HepG2 (cell line): ENCODE data around the gene NEDD4. TPM values are rescaled to one million over a fixed set of nuclear protein-coding genes. Genes with fewer than 3 reads are reported as not detected.
"Not testable (repeated sequence)": the region's sequence is repeated elsewhere in the genome, so short reads cannot be mapped to it uniquely, and the experiment has no call there.

Experiments
- ATAC-seq: fragments of 200-7000 bp; cut with Tn5 transposase; 3 replicates; pipeline ENCODE4 v1.9.1; 2020; ENCODE audit warnings: mild to moderate bottlenecking, moderate library complexity
- BruUV-seq: library from RNA; stranded (reverse); fragments of 400-500 nt; replicated peaks from 2 replicates; lab custom pipeline; 2021; lab: Mats Ljungman, UMichigan
- CTCF ChIA-PET: fragments of 300-600 bp; formaldehyde crosslinking; extraction: SDS; loops from one replicate; lab custom pipeline; 2021; ENCODE audit warnings: low total read pairs, inconsistent platforms, low intra/inter-chr PET ratio; lab: Yijun Ruan, JAX
- POLR2A ChIA-PET: fragments of 350-600 bp; sonication (Branson Sonifier 250); formaldehyde crosslinking; loops from one replicate; lab custom pipeline; 2020; ENCODE audit warnings: antibody characterized with exemption, inconsistent platforms; lab: Yijun Ruan, JAX
- DNase-seq: peaks from one replicate; pipeline ENCODE4 v3.0.0-alpha.2; 2015; ENCODE audit warnings: low spot score
- FAIRE-seq: peaks from 3 replicates; lab custom pipeline; 2011; peaks lifted over from hg19 to GRCh38; lab: Jason Lieb, UNC
- H2AFZ ChIP-seq: one replicate; pipeline ENCODE4 v1.6.1; 2011; ENCODE audit warnings: low read length, inconsistent platforms
- H3K27ac ChIP-seq: fragments of 300-600 bp; 3 replicates; pipeline ENCODE4 v1.8.0; 2011; ENCODE audit warnings: mixed run types, mild to moderate bottlenecking, mixed read lengths, low read length, inconsistent platforms; ENCODE audit not compliant: insufficient read depth; ENCODE audit errors: extremely low read length
- H3K27me3 ChIP-seq, 2 experiments: fragments of 200-600 bp in 1 of 2; 2 replicates in 1 of 2; 3 replicates in 1 of 2; pipeline versions ENCODE4 v1.6.0 to v1.8.0; 2011; ENCODE audit warnings: low read length in 2 of 2, mild to moderate bottlenecking in 2 of 2, moderate library complexity in 2 of 2, inconsistent platforms in 1 of 2; ENCODE audit not compliant: insufficient read depth in 2 of 2, control insufficient read depth in 1 of 2
- H3K36me3 ChIP-seq, 2 experiments: fragments of 200-600 bp in 1 of 2; replicated peaks in 1 of 2; 2 replicates in 1 of 2; 3 replicates in 1 of 2; pipeline versions ENCODE4 v1.5.1 to v1.8.0; 2011; ENCODE audit warnings: low read length in 2 of 2, inconsistent platforms in 1 of 2; ENCODE audit not compliant: insufficient read depth in 2 of 2, control insufficient read depth in 1 of 2
- H3K4me1 ChIP-seq: 2 replicates; pipeline ENCODE4 v1.5.1; 2012; ENCODE audit warnings: low read length, inconsistent platforms; ENCODE audit not compliant: insufficient read depth
- H3K4me2 ChIP-seq: 2 replicates; pipeline ENCODE4 v1.6.0; 2011; ENCODE audit warnings: low read depth, low read length, inconsistent platforms
- H3K4me3 ChIP-seq, 3 experiments: fragments of 200-600 bp in 1 of 3; sonication (generic), shearing (Covaris generic) in 1 of 3; replicated peaks in 1 of 3; 2 replicates each; pipeline ENCODE4 v1.5.1; 2011 to 2016; ENCODE audit warnings: low read length in 3 of 3, inconsistent platforms in 2 of 3, low read depth in 2 of 3, mild to moderate bottlenecking in 2 of 3, control low read depth in 1 of 3, mixed read lengths in 1 of 3; ENCODE audit not compliant: insufficient read depth in 1 of 3
- H3K79me2 ChIP-seq: one replicate; pipeline ENCODE4 v1.6.1; 2011; ENCODE audit warnings: low read length, inconsistent platforms; ENCODE audit not compliant: insufficient read depth
- H3K9ac ChIP-seq: 2 replicates; pipeline ENCODE4 v1.6.0; 2011; ENCODE audit warnings: mild to moderate bottlenecking, low read depth, low read length, inconsistent platforms; ENCODE audit not compliant: insufficient read depth
- H3K9me3 ChIP-seq: 2 replicates; pipeline ENCODE4 v1.5.1; 2012; ENCODE audit warnings: mild to moderate bottlenecking, low read length
- H4K20me1 ChIP-seq: 2 replicates; pipeline ENCODE4 v1.6.0; 2011; ENCODE audit warnings: inconsistent platforms, mild to moderate bottlenecking, low read length, moderate library complexity; ENCODE audit not compliant: insufficient read depth
- MAFF ChIP-seq: IDR thresholded peaks from 2 replicates; pipeline ENCODE4 v1.6.1; 2011; ENCODE audit warnings: low read depth, low read length, improper control_type of control experiment
- REPIN1 ChIP-seq: sonication (generic); formaldehyde crosslinking; IDR thresholded peaks from 2 replicates; pipeline ENCODE4 v1.8.0; 2022; ENCODE audit warnings: missing genetic modification reagents, low read depth, mild to moderate bottlenecking, borderline replicate concordance
- ZIK1 ChIP-seq: sonication (generic); formaldehyde crosslinking; IDR thresholded peaks from 2 replicates; pipeline ENCODE4 v1.5.0; 2020; ENCODE audit warnings: mild to moderate bottlenecking, low read depth, missing genetic modification reagents, borderline replicate concordance
- ZNF431 ChIP-seq: sonication (generic); formaldehyde crosslinking; IDR thresholded peaks from 2 replicates; pipeline ENCODE4 v1.9.0; 2022; ENCODE audit warnings: missing genetic modification reagents, low read depth, mild to moderate bottlenecking, borderline replicate concordance
- ZNF737 ChIP-seq: sonication (generic); formaldehyde crosslinking; IDR thresholded peaks from 2 replicates; pipeline ENCODE4 v1.5.0; 2020; ENCODE audit warnings: missing genetic modification reagents, mild to moderate bottlenecking, borderline replicate concordance
- ZNF766 ChIP-seq: sonication (generic); formaldehyde crosslinking; IDR thresholded peaks from 2 replicates; pipeline ENCODE4 v1.5.0; 2020; ENCODE audit warnings: missing genetic modification reagents, borderline replicate concordance
- WGBS: methylation state at CpG from one replicate; pipeline ENCODE4 v1.1.6; 2017; ENCODE audit warnings: low lambda C conversion rate; 5-methylcytosine and 5-hydroxymethylcytosine counted together
- in situ Hi-C: cut with HindIII; loops from 2 replicates; pipeline ENCODE4 v1.10.0; 2017; ENCODE audit warnings: low pct_unique_long_range_greater_than_20kb; ENCODE audit not compliant: extremely low pct_ligation_motif_present
- intact Hi-C: fragments of 100-400 bp; cut with micrococcal nuclease; formaldehyde crosslinking; loops from one replicate; pipeline ENCODE4 v1.10.0; 2022; ENCODE audit not compliant: unreplicated experiment
- polyA plus RNA-seq, 8 experiments: library from polyadenylated mRNA; depleted of rRNA in 3 of 8; stranded (reverse) in 7 of 8; unstranded in 1 of 8; fragments of >200 nt; fragmentation: Illumina TruSeq in 4 of 8; extraction: Trizol in 4 of 8; gene quantifications; 2 replicates each; pipeline versions ENCODE4 v1.2.1 to v1.2.3, GENCODE V29; 2011 to 2016; ENCODE audit warnings: low read depth in 4 of 8, missing spikeins in 1 of 8, mixed read lengths in 1 of 8; ENCODE audit not compliant: insufficient read depth in 1 of 8
- total RNA-seq, 5 experiments: library from RNA; depleted of rRNA; stranded (reverse); fragments of >200 nt; fragmentation: Illumina TruSeq; extraction: Trizol; gene quantifications; 2 replicates each; pipeline ENCODE4 v1.2.3, GENCODE V29; 2016; ENCODE audit warnings: low read depth in 1 of 5

NEDD4 gene
- total and polyA plus RNA-seq, 2 of the 13 experiments (the other 11 are each of a cell fraction or from before 2014, with no cell fraction given) = 10.4 to 13.0 TPM

- DNase-seq, H4K20me1 ChIP-seq, in situ Hi-C loops, POLR2A ChIA-PET, H3K4me1 ChIP-seq, H3K36me3 ChIP-seq, H3K4me2 ChIP-seq, CTCF ChIA-PET, H3K9ac ChIP-seq, FAIRE-seq, H3K9me3 ChIP-seq, ATAC-seq, intact Hi-C loops, H2AFZ ChIP-seq, H3K27me3 ChIP-seq, H3K27ac ChIP-seq, H3K4me3 ChIP-seq, BruUV-seq, H3K79me2 ChIP-seq: not testable (repeated sequence)
- TF ChIP-seq ZNF431 (CRISPR knock-in tag) = peak; percentile 82; the same call in 1 of the 2 replicates
- WGBS = 93% methylated on average over 4 of the region's 4 CpGs
Measured at GRCh38 chr15:55842897-55843296, 150.5 kb downstream of the NEDD4 start.

GRCh38 chr15:55835866-55836265 is 157.5 kb downstream of the NEDD4 start:
- no peak for ATAC-seq
- POLR2A ChIA-PET = no interaction called here
- in situ Hi-C loops = no loop called here

More at GRCh38 chr15:55835866-55836265, 157.5 kb downstream of the NEDD4 start:
- 97% methylated on average over 3 of the region's 3 CpGs for WGBS
- Histone ChIP-seq H4K20me1 (no peaks in the 10 kb centered on the region), H3K27me3 (no peaks in the 10 kb centered on the region), H3K36me3 (no peaks in the 10 kb centered on the region; a peak in 1 of 5 replicates), H3K4me2 (no peak overlapping the region), H3K4me3 (no peak overlapping the region), H3K4me1 (no peaks in the 10 kb centered on the region), H3K27ac (no peak overlapping the region), H3K9ac (no peak overlapping the region), H3K79me2 (no peaks in the 10 kb centered on the region), H3K9me3 (no peaks in the 10 kb centered on the region), H2AFZ (no peak overlapping the region)
- FAIRE-seq (no peak), DNase-seq (no peak)
- TF ChIP-seq REPIN1 (CRISPR knock-in tag) (no peak), ZIK1 (CRISPR knock-in tag) (no peak), ZNF737 (CRISPR knock-in tag) (no peak), ZNF766 (no peak), MAFF (no peak)
- no TSS peak for BruUV-seq
- intact Hi-C loops = no loop called here
- CTCF ChIA-PET = no interaction called here
